DND-41 (cell line): ENCODE measurements around the gene SLC26A1.

Source experiments
- CTCF ChIP-seq: IDR thresholded peaks from 2 replicates; pipeline ENCODE4 v1.5.1; 2012; ENCODE audit warnings: borderline replicate concordance, low read length, moderate library complexity, mild to moderate bottlenecking; ENCODE audit not compliant: poor library complexity, severe bottlenecking; ENCODE audit errors: extremely low read depth
- EZH2 ChIP-seq: IDR thresholded peaks from 3 replicates; pipeline ENCODE4 v1.6.1; 2012; ENCODE audit warnings: borderline replicate concordance, low read depth, mild to moderate bottlenecking, moderate library complexity, low read length, inconsistent platforms; ENCODE audit not compliant: severe bottlenecking

- no peak for TF ChIP-seq CTCF
- no peak for TF ChIP-seq EZH2
Measured at GRCh38 chr4:996030-996996, 3.1 kb upstream of the SLC26A1 start.
